Activated CD4-positive, alpha-beta T cell treated with anti-CD3 and anti-CD28 coated beads, Interleukin-2, amount 50 U/mL, for 16 hours (primary cell): ENCODE data around the gene AP1B1.

ENCODE experiments used
- DNase-seq: peaks from one replicate; pipeline ENCODE4 v3.0.0-alpha.2; 2020

AP1B1 gene

DNA sequence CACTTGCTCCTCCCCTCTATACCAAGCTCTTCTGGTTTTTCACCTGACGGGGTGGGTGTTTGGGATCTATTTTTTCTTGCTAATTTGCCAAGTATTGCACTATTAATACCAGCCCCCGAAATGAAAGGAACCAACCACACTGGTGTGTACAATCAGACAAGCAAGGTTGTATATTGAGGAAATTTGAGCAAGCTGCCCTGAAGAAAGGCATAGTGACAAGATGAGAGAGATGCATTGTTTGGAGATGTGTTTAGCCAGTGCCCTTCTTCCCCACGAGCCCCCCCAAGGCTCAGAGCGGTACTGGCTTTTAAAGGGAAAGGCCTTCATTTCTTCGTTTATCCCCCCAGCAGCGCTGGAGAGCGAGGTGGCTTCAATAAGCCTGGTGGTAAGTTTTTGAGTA is 97.2 kb downstream of the AP1B1 start:
- no peak for DNase-seq

DNA sequence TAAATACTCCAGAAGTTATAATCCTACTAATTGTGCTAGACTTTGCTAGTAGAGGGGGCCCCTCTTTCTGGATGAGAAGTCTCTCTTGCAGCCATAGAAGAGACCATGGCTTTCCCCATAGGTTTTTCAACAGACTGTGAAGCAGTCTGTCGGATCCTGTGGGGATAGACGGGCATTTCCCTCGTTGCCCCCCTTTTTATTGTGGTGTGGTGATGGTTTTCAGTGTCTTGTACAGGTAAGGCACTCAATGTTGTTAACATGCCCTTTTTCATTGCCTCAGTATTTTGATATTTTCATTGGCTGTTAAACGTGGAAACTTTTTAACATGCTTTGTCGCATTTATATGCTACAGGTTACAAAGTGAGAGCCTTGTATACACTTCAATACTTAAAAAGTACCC is 98.3 kb downstream of the AP1B1 start:
- DNase-seq, result no peak

GRCh38 chr22:29288837-29289236 is 99.5 kb downstream of the AP1B1 start:
- no peak for DNase-seq

DNA sequence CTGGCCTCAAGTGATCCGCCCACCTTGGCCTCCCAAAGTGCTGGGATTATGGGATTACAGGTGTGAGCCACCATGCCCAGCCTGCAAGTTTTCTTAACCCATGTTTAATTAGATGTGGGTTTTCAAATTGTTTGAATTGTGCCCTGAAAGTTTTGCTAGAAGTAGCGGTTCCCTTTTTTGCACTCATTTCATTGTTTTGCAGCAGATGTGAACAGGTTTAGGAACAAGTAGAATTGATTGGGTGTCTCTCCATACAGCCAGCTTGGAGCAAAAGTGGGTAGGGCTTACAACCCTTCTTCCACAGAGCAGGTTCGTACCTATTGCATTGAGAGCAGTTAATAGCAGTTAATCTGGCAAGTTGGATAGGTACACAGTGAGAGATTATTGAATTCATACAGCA is 104.2 kb downstream of the AP1B1 start:
- no peak for DNase-seq

- DNase-seq, result no peak
These were observed 110.4 kb downstream of the AP1B1 start for GRCh38 chr22:29277927-29278326.
